GM19023 (cell line): Measurements from ENCODE around the gene GPC3.

Experiments used
- ATAC-seq: cut with Tn5 transposase; IDR thresholded peaks from one replicate; pipeline ENCODE4 v1.9.1; 2021; ENCODE audit warnings: mild to moderate bottlenecking, moderate library complexity; ENCODE audit not compliant: unreplicated experiment

Gene GPC3

GRCh38 chrX:133971586-133971985, 13.8 kb downstream of the GPC3 start:
- ATAC-seq: no peak

GRCh38 chrX:133970076-133970475, 15.3 kb downstream of the GPC3 start:
- ATAC-seq: no peak

GRCh38 chrX:133969191-133969590, 16.2 kb downstream of the GPC3 start:
- no peak for ATAC-seq

- ATAC-seq: no peak
These were observed 17.3 kb downstream of the GPC3 start for GRCh38 chrX:133968109-133968508.

- no peak for ATAC-seq
These were observed 19.2 kb downstream of the GPC3 start for GRCh38 chrX:133966199-133966598.

GRCh38 chrX:133965321-133965720, 20.1 kb downstream of the GPC3 start:
- ATAC-seq: no peak

- no peak for ATAC-seq
These were observed 24.3 kb downstream of the GPC3 start for GRCh38 chrX:133961046-133961445.

- ATAC-seq: no peak
These were observed 25.4 kb downstream of the GPC3 start for GRCh38 chrX:133959972-133960371.

GRCh38 chrX:133958997-133959688, 26.3 kb downstream of the GPC3 start:
- ATAC-seq: no peak

GRCh38 chrX:133956570-133957340, 28.6 kb downstream of the GPC3 start:
- ATAC-seq: no peak

GRCh38 chrX:133953785-133954355, 31.5 kb downstream of the GPC3 start:
- no peak for ATAC-seq

- ATAC-seq: no peak
These were observed 32.3 kb downstream of the GPC3 start for GRCh38 chrX:133953078-133953477.

- ATAC-seq: no peak
These were observed 34.3 kb downstream of the GPC3 start for GRCh38 chrX:133951098-133951497.

- ATAC-seq: no peak
These were observed 35.2 kb downstream of the GPC3 start for GRCh38 chrX:133950214-133950613.

- ATAC-seq: no peak
These were observed 36.5 kb downstream of the GPC3 start for GRCh38 chrX:133948895-133949294.

- no peak for ATAC-seq
These were observed 37.4 kb downstream of the GPC3 start for GRCh38 chrX:133947996-133948395.

GRCh38 chrX:133947022-133947421, 38.4 kb downstream of the GPC3 start:
- no peak for ATAC-seq

GRCh38 chrX:133943507-133943906, 41.9 kb downstream of the GPC3 start:
- ATAC-seq: no peak

GRCh38 chrX:133939655-133940302, 45.6 kb downstream of the GPC3 start:
- no peak for ATAC-seq

GRCh38 chrX:133938530-133938929, 46.9 kb downstream of the GPC3 start:
- no peak for ATAC-seq

- no peak for ATAC-seq
These were observed 48.4 kb downstream of the GPC3 start for GRCh38 chrX:133937022-133937421.

- no peak for ATAC-seq
These were observed 50.3 kb downstream of the GPC3 start for GRCh38 chrX:133935076-133935475.
